GM12801 (cell line): ENCODE results near the gene BCORL1.

Experiments used
- CTCF ChIP-seq: IDR thresholded peaks from one replicate; pipeline ENCODE4 v1.5.1; 2011; ENCODE audit warnings: control low read depth; ENCODE audit not compliant: insufficient read length; ENCODE audit errors: extremely low read depth

The BCORL1 gene

GRCh38 chrX:130095249-130096030, 113.0 kb downstream of the BCORL1 start:
- TF ChIP-seq CTCF = no peak

GRCh38 chrX:130097507-130098209, 115.2 kb downstream of the BCORL1 start:
- no peak for TF ChIP-seq CTCF

GRCh38 chrX:130098210-130098552, 115.7 kb downstream of the BCORL1 start:
- no peak for TF ChIP-seq CTCF

GRCh38 chrX:130100180-130100579, 117.7 kb downstream of the BCORL1 start:
- no peak for TF ChIP-seq CTCF

GRCh38 chrX:130103605-130104004, 121.2 kb downstream of the BCORL1 start:
- TF ChIP-seq CTCF = no peak

GRCh38 chrX:130105244-130105643, 122.8 kb downstream of the BCORL1 start:
- TF ChIP-seq CTCF = no peak

GRCh38 chrX:130106071-130106470, 123.6 kb downstream of the BCORL1 start:
- no peak for TF ChIP-seq CTCF
